ENCODE results near the gene ITGAE.
"Not testable (repeated sequence)": the region's sequence is repeated elsewhere in the genome, so short reads cannot be mapped to it uniquely, and the experiment has no call there.

The ITGAE gene

GRCh38 chr17:3794557-3795389, 6.2 kb downstream of the ITGAE start:
- DNase-seq = no peak

DNA sequence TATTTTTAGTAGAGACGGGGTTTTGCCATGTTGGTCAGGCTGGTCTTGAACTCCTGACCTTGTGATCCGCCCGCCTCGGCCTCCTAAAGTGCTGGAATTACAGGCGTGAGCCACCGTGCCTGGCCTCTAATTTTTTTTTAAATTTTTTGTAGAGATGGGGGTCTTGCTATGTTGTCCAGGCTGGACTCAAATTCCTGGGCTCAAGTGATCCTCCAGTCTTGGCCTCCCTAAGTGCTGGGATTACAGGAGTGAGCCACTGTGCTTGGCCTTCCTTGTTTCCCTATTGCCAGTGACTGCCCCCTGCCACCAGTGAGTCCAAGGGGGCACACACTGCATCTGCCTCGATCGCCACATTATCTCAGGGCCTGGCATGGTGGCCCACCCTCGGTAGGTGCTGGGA, 6.8 kb downstream of the ITGAE start:
- DNase-seq = not testable (repeated sequence)

DNA sequence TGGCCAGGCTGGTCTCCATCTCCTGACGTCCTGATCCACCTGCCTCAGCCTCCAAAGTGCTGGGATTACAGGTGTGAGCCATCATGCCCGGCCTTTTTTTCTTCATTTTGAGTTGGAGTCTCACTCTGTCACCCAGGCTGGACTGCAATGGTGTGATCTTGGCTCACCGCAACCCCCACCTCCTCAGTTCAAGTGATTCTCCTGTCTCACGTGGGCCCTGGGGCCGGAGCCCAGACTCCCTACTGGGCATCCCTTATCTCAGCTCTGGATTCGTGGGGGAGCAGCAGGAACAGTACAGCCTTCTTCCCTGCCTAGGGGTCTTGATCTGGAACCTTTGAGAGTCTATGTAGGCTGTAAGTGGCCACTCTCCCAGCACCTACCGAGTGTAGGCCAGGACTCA, 7.7 kb downstream of the ITGAE start:
- DNase-seq = not testable (repeated sequence)

DNA sequence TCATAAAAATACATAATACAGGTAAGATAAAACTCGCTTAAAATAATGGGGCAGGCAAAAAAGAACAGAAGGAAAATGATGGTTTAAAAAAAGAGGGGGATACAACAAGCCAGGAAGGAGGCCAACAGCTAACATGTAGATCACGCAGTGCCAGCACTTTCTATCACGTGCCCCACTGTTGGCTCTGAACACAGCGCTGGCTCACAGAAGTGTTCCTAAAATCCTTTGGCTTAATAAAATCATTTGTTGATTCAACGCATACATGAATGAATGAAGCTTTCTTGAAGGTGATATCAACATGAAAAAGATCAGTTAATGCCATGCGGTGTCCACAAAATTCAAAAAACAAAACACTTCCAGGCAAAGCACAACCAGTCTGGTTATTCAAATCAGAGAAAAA, 8.5 kb downstream of the ITGAE start:
- DNase-seq = no peak

- DNase-seq = no peak
These were observed 12.8 kb downstream of the ITGAE start for GRCh38 chr17:3788200-3788599.

DNA sequence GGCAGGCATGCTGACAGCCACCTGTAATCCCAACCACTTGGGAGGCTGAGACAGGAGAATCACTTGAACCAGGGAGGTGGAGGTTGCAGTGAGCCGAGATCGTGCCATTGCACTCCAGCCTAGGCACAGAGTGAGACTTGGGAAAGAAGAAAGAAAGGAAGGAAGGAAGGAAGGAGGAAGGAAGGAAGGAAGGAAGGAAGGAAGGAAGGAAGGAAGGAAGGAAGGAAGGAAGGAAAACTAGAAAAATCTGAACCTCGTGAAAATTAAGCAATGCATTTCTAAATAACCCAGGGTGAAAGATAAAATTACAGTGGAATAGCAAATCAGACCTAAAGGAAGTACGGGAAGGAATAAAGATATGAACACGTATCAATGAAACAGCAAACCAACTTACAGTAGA, 15.7 kb downstream of the ITGAE start:
- not testable (repeated sequence) for DNase-seq

GRCh38 chr17:3782751-3783150, 18.2 kb downstream of the ITGAE start:
- no peak for DNase-seq

- no peak for DNase-seq
These were observed 20.0 kb downstream of the ITGAE start for GRCh38 chr17:3780986-3781385.

DNA sequence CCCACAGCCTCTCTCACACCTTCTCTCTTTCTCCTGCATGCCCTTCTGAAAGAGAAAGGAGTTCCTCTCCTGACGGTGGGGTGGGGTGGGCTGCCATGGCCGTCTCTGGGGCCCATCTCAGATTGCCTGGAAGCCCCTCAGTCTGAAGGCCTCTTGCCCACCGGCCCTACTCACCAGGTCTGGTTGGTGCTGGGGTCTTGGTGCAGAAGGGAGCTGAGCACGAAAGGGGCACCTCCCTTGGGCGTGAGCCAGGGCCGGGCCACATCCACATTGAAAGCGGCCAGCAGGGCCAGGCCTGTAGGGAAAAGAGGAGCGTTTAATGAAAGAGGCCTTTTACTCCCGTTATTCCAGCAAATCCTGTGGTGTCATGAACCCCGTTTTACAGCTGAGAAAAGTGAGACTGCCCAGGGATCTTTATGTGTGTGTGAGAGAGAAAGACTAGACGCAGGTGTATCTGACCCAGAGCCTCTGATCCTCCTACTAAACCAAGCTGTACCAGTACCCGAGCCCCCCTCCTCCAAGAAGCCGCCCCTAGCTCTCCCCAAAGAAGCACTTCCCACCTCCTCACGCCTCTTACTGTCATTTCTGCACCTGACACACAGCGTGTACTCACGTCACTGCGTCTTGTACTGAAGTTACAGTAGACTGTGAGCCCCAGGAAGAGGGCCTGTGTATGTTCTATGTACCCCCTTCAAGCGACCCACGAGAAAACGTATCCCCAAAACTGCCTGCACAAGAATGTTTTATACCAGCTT, 23.4 kb downstream of the ITGAE start:
- DNase-seq = no peak

DNA sequence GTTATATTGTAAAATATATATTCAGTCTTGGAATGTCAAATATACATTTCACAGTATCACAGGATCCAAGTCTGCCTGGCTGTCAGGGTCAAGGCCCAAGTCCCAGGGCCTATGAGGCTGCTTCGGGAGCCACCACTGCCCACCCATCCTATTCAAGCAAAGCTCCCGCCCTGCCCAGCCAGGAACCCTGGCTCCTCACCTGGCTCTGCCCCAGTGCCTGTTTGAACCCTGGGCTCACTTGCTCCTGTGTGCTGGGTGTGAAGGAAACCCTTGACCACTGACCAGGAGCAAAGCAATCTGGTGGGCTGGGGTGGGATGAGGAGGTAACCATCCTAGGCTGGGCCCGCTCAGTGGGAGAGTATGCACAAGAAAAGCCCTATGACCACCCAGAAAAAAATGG, 27.0 kb downstream of the ITGAE start:
- DNase-seq = no peak

DNA sequence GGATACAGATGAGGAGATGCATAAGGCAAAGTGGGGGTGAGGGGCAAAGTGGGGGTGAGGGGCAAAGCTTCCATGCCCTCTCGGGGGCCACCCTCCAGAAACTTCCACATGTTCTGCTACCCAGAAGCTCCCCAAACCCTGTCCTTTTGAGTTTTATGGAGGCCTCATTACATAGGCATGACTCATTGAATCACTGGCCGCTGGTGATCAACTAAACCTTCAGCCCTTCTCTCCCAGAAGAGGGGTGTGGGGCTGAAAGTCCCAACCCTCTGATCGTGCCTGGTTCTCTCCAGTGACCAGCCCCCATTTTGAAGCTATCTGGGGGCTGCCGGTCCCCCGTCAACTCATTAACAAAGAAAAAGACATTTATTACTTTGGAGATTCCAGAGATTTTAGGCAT, 27.5 kb downstream of the ITGAE start:
- DNase-seq = no peak

GRCh38 chr17:3772764-3773163, 28.2 kb downstream of the ITGAE start:
- no peak for DNase-seq

GRCh38 chr17:3771140-3771539, 29.8 kb downstream of the ITGAE start:
- no peak for DNase-seq

- DNase-seq = no peak
These were observed 30.5 kb downstream of the ITGAE start for GRCh38 chr17:3770466-3770865.

GRCh38 chr17:3768769-3769168, 32.2 kb downstream of the ITGAE start:
- DNase-seq = no peak

DNA sequence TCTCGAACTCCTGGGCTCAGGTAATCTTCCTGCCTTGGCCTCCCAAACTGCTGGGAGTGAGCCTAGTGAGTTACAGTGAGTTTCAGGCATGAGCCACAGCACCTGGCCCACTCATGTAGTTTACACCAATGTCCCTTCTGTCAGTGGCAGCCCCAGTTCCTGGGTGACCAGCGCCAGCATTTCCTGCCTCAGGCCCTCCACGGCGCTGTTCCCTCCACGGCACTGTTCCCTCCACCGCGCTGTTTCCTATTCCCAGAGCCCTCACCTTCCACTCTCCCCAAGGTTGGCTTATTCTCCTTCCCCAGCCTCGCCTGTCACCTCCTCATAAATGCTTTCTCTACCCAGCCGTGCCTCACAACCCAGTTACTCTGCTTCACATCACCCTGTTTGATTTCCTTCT, 32.6 kb downstream of the ITGAE start:
- no peak for DNase-seq

- no peak for DNase-seq
These were observed 34.2 kb downstream of the ITGAE start for GRCh38 chr17:3766779-3767178.

DNA sequence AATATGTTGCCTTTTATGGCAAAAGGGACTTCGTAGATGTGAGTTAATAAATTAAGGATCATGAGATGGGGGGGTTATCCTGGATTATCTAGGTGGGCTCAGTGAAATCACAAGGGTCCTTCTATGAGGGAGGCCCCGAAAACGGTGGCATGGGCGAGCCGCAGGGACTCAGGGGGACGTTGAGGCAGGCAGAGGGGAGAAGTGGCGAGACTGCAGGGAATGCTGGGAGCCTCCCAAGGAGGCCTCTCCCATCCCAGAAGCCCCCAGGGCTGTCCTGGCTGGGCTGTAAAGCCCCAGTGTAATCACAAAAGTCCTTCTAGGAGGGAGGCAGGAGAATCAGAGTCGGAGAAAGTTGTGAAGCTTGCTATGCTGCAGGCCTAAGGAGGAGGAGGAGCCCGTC, 35.0 kb downstream of the ITGAE start:
- DNase-seq = no peak

DNA sequence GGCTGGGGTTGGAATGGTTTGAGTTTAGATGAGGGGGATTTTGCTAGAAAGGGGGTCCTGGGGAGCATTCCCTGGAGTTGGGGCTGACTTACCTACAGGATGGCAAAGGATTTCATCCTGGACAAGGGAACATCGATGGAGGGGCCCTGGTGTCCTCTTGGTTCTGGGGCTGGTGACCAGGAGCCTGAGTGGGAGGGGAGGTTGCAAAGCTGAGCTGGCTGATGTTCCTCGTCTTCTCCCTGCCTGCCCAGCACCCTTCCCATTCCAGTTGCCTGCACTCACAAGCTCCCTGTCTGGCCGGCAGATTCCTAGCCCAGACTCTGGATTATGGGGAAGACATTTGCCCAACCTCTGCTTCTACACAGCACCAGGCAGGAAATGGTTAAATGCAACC, 37.2 kb downstream of the ITGAE start:
- DNase-seq = no peak

DNA sequence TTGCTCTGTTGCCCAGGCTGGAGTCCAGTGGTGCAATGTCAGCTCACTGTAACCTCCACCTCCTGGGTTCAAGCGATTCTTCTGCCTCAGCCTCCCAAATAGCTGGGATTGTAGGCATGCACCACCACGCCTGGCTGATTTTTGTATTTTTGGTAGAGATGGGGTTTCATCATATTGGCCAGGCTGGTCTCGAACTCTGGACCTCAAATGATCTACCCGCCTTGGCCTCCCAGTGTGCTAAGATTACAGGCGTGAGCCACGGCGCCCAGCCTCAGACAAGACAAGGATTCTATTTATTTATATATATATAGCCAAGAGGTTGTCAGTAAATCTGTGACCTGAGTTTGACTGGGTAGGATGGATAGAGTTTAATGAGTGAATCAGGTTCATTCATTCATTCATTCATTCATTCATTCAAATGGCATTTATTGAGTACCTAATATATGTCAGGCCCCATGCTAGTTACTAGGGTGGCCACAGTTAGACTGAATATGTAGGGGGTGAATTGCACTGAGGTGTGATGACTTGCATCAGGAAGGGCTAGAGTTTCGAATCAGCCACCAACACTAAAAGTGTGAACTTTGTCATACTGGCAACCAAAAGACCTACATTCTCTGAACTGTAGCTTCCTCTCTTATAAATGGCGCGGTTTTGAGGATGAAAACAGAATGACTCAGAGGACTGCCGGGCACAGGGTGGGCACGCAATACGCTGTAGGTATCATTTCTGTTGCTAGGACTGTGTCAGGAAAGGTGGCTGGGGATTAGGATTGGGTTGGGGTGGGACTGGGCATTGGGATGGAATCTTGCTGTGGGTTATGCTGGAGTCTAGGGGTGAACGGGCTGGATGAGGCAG, 37.8 kb downstream of the ITGAE start:
- no peak for DNase-seq

- DNase-seq = no peak
These were observed 39.0 kb downstream of the ITGAE start for GRCh38 chr17:3761918-3762380.

DNA sequence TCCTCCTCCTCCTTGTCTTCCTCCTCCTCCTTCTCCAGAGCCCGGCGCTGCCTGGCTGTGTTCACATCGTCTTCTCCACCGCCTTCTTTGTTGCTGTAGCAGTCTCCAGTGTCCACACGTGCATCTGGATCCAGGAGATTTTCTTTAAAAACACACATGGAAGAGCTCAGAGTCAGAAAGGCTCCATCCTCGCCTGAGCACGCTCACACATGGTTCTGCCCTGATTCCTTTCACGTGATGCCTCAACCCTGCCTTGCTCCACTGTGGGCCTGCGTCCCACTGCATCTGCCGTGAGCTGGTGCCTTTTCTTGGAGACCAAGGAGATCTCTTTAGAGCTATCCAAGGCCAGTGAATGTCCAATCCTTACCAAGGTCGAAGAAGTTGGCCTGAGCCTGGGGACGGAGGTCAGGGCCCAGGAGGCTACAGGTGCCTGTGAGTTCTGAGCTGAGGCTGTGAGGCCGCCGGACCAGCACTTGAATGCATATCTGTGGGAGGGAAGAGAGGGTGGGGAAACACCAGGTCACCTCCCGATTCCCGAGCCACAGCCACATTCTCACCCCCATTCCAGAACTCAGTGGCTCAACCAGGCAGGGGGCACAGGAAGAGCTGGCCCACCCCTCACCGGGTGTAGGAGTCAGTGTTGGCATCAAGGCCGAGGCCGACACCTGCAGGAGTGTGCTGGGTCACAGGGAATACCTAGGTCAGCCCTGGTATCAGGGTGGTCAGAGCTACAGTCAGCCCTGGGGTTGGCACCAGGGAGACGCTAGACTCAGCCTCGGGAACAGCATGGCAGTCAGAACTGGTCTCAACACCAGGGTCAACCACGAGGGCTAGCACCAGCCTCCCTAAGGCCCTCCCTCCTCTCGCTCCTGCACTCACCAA, 39.7 kb downstream of the ITGAE start:
- DNase-seq = no peak
